Stimulated activated CD4-positive, alpha-beta T cell treated with anti-CD3 and anti-CD28 coated beads, Interleukin-2, amount 100 ng/mL, for 48 hours (primary cell): Measurements from ENCODE around the gene FAM9A.
"Not testable (repeated sequence)": the region's sequence is repeated elsewhere in the genome, so short reads cannot be mapped to it uniquely, and the experiment has no call there.

Source experiments
- DNase-seq, 2 donors: peaks; one replicate each; pipeline ENCODE4 v3.0.0-alpha.2; 2020

Gene FAM9A

DNA sequence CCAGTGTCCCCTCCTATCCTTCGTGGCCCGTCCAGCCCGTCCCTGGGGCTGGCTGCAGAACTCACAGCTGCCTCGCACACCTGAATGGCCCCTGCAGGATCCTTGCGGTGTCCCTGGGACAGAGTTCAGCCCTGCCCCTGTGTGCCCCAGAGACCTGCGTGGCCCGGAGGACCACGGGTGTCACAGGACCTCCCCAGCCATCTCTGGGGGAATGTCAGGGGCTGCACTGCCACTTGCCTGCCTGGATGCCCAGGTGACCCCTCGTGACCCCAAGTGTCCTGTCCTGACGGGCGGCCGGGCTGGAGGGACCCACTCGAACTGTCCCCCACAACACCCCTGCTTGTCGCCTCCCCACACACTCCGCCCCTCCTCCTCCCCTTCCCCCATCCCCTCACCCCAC is 832 bp downstream of the FAM9A start:
- not testable (repeated sequence) for DNase-seq

- DNase-seq: not testable (repeated sequence)
Measured at GRCh38 chrX:8799281-8799680, 1.9 kb downstream of the FAM9A start.

DNA sequence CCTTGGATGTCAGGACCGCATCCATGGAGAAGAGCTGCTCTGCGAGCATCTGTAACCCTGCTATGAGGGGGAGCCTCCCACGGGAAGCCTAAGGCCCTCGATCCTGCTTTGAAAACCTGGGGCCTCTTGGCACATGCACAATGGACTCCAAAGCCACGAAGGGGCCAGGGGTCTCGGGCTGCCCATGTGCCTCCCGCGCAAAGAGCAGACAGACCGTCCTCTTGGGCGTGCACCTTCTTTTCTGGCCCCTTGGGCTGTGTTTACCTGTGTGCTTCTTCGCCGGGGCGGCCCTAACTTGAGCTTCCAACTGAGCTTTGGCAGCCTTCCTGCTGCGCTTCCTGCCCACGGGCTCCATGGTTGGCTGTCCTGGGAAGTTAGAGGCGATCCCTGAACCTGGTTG is 2.5 kb downstream of the FAM9A start:
- not testable (repeated sequence) for DNase-seq

DNA sequence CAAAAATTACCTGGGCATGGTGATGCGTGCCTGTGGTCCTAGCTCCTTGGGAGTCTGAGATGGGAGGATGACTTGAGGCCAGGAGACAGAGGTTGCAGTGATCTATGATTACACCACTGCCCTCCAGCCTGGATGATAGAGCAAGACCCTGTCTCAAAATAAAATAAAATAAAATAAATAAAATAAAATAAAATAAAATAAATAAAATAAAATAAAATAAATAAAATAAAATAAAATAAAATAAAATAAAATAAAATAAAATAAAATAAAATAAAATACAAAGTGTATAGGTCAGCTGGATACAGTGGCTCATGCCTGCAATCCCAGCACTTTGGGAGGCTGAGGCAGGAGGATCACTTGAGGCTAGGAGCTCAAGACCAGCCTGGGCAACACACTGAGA is 14.1 kb downstream of the FAM9A start:
- not testable (repeated sequence) for DNase-seq

GRCh38 chrX:8784162-8784561 is 17.0 kb downstream of the FAM9A start:
- no peak for DNase-seq

DNA sequence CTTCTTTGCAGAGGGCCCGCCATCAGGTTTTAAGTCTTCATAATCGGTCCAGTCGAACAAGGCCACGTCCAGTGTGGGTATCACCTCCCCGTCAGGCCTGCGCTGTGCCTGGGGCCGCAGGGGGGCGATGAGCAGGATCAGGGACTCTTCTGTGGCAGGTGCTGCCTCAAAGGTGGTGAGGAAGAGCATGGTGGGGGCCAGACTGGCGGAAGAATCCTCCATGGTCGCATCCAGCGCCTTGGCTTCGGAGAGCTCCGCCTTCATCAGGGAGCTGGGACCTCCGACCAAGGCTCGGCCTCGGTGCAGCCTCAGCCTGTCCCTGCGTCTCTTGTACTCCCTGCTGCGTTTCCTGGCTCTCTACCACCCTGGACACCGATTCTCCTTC is 17.5 kb downstream of the FAM9A start:
- DNase-seq: no peak

DNA sequence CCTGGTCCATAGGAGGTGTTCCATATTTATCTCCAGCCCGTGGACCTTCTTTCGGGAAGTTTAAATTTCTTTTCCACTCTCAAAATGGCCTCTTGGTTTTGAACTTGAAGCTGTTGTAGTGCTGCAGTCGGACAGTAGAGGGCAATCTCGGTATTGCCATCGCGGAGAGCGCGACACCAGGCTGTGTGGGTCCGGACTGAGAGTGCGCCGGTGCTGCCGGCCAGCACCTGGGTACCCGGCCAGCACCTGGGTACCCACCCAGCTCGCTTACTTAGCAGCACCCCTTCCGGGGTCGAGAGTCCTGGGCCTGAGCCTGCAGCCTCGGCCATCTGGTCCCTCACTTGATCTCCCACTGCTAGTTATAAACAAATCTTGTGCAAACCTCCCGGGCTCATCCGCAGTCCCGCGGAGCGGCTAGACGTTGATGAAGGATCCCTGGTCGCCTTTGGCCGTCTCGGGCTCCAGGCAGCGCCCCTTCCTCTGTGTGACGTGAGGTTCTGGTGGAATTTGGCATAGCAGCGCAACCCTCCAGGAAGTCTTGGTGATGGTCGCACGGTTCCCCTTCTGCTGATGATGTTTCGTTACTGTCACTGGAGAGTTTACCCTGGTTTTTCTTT is 18.0 kb downstream of the FAM9A start:
- DNase-seq: peak; percentile 21 to 29

DNA sequence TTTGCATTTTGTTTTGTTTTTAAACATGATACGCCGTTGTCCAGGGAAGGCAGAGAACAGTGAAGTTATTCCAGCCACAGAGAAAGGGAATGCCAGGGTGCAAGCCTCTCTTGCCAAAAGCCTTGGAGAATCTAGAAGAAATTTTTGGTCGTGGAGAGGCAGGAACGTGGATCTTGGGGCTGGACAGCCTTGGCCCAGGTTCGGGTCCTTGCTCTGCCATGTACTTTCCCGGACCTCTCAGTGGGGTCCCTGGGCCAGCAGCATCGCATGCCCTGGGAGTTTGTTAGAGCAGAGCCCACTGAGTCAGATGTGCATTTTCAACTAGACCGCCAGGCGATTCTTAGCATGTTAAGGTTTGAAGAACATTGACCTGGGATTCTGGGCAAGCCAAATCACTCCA is 18.6 kb downstream of the FAM9A start:
- no peak for DNase-seq

DNA sequence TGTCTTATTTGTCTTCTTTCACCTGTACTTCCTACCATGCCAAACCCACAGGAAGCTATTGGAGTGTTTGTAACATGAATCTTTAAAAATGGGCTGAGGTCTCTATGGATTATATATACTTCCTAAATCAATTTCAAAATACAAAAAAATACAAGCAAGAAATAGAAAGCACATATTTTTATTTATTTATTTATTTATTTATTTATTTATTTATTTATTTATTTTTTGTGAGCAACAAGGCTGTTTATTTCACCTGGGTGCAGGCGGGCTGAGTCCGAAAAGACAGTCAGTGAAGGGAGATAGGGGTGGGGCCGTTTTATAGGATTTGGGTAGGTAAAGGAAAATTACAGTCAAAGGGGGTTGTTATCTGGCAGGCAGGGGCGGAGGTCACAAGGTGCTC is 19.3 kb downstream of the FAM9A start:
- not testable (repeated sequence) for DNase-seq

DNA sequence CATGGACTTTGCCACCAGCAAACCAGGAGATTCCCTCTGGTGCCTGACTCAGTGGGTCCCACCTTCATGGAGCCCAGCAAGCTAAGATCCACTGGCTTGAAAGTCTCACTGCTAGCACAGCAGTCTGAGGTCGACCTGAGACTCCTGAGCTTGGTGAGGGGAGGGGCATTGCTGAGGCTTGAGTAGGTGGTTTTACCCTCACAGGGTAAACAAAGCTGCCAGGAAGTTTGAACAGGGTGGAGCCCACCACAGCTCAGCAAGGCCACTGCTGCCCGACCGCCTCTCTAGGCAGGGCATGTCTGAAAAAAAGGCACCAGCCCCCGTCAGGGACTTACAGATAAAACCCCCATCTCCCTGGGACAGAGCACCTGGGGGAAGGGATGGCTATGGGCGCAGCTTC is 28.1 kb downstream of the FAM9A start:
- DNase-seq: no peak

DNA sequence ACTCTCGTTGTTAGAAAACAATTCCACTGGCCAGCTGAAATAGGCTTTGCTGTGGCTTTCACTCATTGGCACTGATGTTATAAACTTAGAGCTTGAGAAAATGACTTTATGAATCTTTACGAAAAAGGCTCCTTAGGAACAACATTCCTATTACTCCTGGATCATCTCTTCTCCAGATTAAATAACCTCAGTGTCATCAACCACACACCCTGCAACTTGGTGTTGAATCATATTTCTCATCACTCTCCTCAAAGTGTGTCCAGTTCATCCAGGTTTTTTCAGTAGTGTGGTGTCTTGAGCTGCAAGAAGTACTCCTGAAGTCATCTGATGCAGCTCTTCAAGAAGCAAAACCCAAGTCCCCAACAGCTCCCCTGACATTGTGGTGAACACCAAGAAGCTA is 41.2 kb downstream of the FAM9A start:
- DNase-seq: no peak

GRCh38 chrX:8758706-8759105 is 42.5 kb downstream of the FAM9A start:
- DNase-seq: not testable (repeated sequence)

DNA sequence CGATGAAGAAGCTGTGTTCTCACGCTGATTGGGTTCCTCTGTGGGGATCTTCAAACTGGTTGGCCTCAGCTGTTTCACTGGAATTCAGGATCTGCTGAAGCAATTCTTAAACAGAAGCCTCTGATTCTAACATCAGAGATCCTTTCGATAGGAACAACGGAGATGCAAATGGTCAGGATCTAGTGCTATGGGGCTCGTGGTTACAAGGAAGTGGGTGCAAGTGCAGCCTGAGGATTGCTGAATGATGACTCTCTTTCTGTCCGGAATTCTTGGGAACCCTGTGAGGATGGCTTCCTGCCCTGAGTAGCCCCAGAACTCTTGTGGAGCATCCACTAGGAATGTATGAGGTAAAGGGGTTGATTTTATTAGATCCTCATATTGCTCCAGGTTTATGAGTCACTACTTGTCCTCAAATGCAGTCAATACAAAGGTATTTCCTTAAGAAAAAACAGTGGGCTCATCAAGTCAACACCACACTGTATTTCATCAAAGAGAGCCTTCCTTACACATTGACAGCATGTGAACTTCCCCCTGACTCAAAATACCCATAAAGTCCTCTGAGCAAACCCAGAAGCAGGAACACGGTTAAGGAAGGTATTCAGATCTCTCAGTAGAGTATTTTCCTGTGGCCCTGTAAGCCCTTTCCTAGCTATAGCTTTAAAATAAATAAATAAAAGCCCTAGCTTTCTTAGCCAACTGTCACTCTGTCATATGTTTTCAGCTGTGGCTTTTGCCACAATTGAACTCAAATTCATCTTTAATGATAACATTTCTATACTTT is 43.4 kb downstream of the FAM9A start:
- not testable (repeated sequence) for DNase-seq

- DNase-seq: no peak
Measured at GRCh38 chrX:8755813-8756212, 45.4 kb downstream of the FAM9A start.

- no peak for DNase-seq
Measured at GRCh38 chrX:8755116-8755515, 46.1 kb downstream of the FAM9A start.

DNA sequence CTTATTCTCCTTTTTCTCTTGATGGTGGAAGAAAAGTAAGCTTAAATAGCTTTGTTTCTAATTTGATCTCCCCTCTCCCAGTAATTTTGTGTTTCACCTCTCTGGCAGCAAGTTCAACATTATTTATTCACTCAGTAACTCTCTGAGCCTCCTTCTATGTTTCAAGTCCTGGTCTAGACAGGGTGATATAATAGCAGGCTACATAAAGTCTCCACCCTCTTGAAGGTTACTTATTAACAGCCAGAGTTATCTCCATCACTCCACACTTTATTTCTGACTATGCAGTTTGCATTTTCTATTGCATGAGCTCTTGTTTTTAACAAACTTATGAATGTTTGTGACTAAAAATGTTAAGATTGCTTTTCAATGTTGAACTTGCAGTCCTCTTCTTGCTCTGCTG is 51.5 kb downstream of the FAM9A start:
- DNase-seq: no peak

- DNase-seq: no peak
Measured at GRCh38 chrX:8748855-8749254, 52.3 kb downstream of the FAM9A start.

- peak; percentile 51 to 67 for DNase-seq
Measured at GRCh38 chrX:8743126-8743732, 58.0 kb downstream of the FAM9A start.

GRCh38 chrX:8741981-8742380 is 59.2 kb downstream of the FAM9A start:
- DNase-seq: no peak
